GM12872 (cell line): ENCODE measurements around the gene GLCCI1.

Experiments
- TF ChIP-seq, protein P1 (sequence below): IDR thresholded peaks from 3 replicates; pipeline ENCODE4 v1.5.1; 2011; ENCODE audit warnings: low read depth, mild to moderate bottlenecking, low read length, moderate library complexity; ENCODE audit not compliant: insufficient read depth

The GLCCI1 gene

GRCh38 chr7:8052824-8053223 lies 84.2 kb downstream of the GLCCI1 start:
- TF ChIP-seq, protein P1, sequence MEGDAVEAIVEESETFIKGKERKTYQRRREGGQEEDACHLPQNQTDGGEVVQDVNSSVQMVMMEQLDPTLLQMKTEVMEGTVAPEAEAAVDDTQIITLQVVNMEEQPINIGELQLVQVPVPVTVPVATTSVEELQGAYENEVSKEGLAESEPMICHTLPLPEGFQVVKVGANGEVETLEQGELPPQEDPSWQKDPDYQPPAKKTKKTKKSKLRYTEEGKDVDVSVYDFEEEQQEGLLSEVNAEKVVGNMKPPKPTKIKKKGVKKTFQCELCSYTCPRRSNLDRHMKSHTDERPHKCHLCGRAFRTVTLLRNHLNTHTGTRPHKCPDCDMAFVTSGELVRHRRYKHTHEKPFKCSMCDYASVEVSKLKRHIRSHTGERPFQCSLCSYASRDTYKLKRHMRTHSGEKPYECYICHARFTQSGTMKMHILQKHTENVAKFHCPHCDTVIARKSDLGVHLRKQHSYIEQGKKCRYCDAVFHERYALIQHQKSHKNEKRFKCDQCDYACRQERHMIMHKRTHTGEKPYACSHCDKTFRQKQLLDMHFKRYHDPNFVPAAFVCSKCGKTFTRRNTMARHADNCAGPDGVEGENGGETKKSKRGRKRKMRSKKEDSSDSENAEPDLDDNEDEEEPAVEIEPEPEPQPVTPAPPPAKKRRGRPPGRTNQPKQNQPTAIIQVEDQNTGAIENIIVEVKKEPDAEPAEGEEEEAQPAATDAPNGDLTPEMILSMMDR = no peak

DNA sequence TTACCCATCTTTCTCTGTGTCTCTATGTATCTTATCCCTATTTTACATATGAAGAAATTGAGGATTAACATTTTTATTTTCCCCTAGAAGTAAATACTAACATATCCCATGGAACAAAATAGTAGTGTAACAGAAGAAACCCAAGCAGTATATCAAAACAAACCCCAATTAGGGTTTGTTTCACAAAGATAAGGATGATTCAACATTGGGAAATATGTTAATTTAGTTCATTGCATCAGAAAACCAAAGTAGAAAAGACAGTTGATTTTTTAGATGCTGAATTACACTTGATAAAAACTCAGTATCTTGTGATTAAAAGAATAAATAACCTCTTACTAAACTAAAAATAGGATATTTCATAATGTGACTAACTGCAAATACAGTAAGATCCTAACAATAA lies 87.8 kb downstream of the GLCCI1 start:
- TF ChIP-seq, protein P1 = no peak

- TF ChIP-seq, protein P1 = no peak
Measured at GRCh38 chr7:8057566-8057965, 89.0 kb downstream of the GLCCI1 start.

DNA sequence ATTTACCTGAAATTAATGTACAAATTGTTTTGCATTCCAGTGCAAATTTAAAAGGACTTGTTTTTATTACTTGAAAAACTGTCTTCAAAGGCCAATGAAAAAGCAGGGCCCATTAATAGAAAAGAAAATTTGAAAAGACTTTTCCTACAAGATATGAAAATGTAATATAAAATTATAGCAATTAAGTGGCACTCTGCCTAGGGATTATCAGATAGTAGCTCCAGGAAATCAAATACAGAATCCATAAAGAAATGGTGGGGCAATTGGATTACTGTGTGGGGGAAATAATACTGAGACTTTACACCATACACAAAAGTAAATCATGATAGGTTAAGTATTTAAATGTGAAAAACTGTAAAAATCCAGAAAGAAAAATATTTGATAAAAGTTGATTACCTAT lies 89.7 kb downstream of the GLCCI1 start:
- TF ChIP-seq, protein P1 = no peak

DNA sequence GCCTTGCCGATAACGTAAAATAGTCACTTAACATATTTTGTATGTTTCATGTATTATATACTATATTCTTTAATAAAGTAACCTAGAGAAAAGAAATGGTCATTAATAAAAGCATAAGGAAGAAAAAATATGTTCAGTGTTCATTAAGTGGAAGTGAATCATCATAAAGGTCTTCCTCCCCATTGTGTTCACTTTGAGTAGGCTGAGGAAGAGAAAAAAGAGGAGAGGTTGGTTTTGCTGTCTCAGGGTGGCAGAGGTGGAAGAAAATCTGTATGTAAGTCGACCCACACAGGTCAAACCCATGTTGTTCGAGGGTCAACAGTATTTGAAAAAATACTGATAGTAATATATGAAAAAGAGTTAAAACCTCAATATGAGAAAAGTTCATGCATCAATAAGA lies 90.3 kb downstream of the GLCCI1 start:
- TF ChIP-seq, protein P1 = no peak

GRCh38 chr7:8060241-8060640 lies 91.6 kb downstream of the GLCCI1 start:
- TF ChIP-seq, protein P1 = no peak

DNA sequence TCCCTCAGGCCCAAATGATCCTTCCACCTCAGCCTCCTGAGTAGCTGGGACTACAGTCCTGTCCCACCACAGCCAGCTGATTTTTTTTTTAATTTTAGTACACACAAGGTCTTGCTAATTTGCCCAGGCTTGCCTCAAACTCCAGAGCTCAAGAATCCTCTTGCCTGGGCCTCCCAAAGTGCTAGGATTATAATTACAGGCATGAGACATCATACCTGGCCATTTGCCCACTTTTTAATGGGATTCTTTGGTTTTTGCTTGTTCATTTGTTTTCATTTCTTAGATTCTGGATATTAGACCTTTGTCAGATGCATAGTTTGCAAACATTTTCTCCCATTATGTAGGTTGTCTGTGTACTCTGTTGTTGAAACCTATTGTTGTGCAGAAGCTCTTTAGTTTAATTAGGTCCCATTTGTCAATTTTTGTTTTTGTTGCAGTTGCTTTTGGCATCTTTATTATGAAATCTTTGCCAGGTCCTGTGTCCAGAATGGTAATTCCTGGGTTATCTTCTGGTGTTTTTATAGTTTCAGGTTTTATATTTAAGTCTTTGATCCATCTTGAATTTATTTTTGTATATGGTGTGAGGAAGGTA lies 95.2 kb downstream of the GLCCI1 start:
- TF ChIP-seq, protein P1 = no peak
